Adrenal gland (tissue), 5 donors: Measurements from ENCODE around the gene CLEC16A.

Experiments used
- CTCF ChIP-seq, 6 experiments: fragments of 450-650 bp in 4 of 6; fragments of 200-600 bp in 2 of 6; sonication (generic) in 1 of 6; IDR thresholded peaks; 1 replicate in 5 of 6; 2 replicates in 1 of 6; pipeline versions ENCODE4 v1.5.1 to v1.8.0; 2016 to 2021; ENCODE audit warnings: antibody characterized with exemption in 6 of 6, mild to moderate bottlenecking in 2 of 6, moderate library complexity in 1 of 6
- POLR2A ChIP-seq, 2 donors: fragments of 450-650 bp; IDR thresholded peaks; one replicate each; pipeline ENCODE4 v1.6.1; 2017; ENCODE audit warnings: antibody characterized with exemption in 2 of 2, mild to moderate bottlenecking in 2 of 2, moderate library complexity in 1 of 2
- donor health status: DM: no; HTN: no; CAD: no.

- TF ChIP-seq CTCF (IDR thresholded peaks at IDR 0.05) = no peak
- no peak for TF ChIP-seq POLR2A (IDR thresholded peaks at IDR 0.05)
These were observed 22.6 kb upstream of the CLEC16A start for GRCh38 chr16:10921536-10922327.
